HG02970 (cell line): ENCODE measurements around the gene TOMM22.
"Not testable (repeated sequence)": the region's sequence is repeated elsewhere in the genome, so short reads cannot be mapped to it uniquely, and the experiment has no call there.

Experiments
- ATAC-seq: cut with Tn5 transposase; IDR thresholded peaks from one replicate; pipeline ENCODE4 v1.9.1; 2021; ENCODE audit warnings: mild to moderate bottlenecking, moderate library complexity, moderate number of reproducible peaks; ENCODE audit not compliant: unreplicated experiment, low FRiP score

Gene TOMM22

DNA sequence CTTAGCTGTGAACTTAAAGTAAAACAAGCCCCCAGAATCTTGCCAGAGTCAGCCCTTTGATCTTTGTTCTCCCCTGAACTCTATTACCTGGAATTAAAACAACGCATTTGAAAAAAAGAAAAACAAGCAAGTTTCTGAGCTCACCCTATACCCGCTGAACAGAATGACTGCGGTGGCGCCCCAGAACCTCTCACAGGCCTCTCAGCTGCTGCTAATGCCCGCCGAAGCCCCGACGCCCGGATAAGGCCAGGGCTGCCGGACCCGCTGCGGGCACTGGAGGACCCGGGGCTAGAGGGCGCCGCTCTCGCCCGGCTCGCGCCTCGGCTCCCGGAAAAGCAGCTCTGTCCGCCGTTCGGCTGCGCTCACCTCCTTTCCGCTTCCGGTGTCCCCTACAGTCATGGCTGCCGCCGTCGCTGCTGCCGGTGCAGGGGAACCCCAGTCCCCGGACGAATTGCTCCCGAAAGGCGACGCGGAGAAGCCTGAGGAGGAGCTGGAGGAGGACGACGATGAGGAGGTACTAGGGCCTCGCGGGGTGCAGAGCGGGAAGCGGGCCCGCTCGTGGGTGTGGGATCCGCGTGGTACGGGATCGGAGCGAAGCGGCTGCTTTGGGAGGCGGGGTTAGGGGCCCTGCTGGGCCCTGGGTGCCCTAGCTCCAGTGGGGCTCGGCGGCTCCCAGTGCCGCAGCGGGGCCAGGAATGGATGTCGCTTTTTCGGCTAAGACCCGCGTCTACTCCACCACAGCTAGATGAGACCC, at the start of gene TOMM22:
Gene TOMM22 (plus strand): TSS at position 376 of the 754 bp plus-strand sequence. CDS start 22 bp downstream, at position 398.
- peak; percentile 87 for ATAC-seq

DNA sequence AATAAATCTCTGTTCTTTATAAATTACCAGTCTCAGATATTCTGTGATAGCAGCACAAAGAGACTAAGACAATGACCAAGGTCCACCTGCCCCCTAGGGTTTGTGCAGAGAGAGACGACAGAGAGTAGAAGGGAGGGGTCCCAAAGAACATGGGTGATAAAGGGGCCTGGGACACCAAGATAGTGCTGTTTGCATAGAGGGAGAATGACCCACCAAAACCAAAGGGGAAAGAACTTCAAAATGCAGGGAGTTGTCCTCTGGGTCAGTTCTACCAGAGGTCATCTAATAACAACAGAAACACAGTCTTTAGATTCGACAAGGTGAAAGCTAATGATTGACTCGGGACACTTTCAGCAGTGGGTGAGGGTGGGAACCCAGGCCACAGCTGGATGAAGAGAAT, 49.2 kb upstream of the TOMM22 start:
- ATAC-seq, result no peak

GRCh38 chr22:38638216-38638615, 43.5 kb upstream of the TOMM22 start:
- ATAC-seq, result no peak

DNA sequence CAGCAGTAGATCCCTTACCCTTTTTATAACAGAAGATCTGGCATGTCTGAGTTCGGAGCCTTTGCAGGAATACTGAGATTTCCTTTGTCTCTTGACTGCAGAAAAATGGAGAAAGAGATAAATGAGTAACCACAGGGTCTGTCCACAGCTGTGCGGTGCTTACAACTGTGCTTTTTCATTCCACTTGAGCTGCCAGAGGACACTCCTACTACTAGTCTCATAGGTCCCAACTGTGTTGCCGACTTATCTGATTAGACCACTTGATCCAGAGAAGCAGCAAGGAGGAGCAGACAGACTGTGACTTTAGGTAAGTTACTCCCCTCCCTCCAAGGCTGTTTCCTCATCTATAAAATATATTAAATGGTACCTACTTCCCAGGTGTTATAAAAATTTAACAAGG, 43.0 kb upstream of the TOMM22 start:
- ATAC-seq, result no peak

DNA sequence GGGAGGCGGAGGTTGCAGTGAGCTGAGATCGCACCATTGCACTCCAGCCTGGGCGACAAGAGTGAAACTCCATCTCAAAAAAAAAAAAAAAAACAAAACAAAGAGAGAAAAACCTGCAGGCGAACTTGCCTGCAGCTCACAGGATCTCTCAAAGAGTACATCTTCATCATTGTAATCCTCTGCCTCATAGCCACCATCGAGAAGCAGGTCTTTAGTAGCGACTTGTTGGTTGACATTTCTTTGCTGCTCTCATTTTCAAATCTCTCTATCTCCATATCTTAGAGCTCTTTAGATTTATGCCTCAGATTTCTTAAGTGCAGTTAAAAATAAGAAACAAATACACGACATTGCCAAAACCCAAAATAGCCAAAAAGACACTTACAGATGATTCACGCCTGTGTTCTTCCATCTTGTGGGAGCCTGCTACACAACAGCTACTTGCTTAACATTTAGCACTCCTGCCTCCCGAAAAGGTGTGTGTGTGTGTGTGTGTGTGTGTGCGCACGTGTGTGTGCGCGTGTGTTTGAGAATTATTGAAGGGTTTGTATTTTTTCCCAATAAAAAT, 40.2 kb upstream of the TOMM22 start:
- ATAC-seq, result no peak

- ATAC-seq, result not testable (repeated sequence)
These were observed 37.5 kb upstream of the TOMM22 start for GRCh38 chr22:38644245-38644644.

GRCh38 chr22:38645430-38645829, 36.3 kb upstream of the TOMM22 start:
- no peak for ATAC-seq

- no peak for ATAC-seq
These were observed 31.8 kb upstream of the TOMM22 start for GRCh38 chr22:38649841-38650522.

GRCh38 chr22:38652859-38653258, 28.9 kb upstream of the TOMM22 start:
- ATAC-seq, result no peak

- ATAC-seq, result no peak
These were observed 28.0 kb upstream of the TOMM22 start for GRCh38 chr22:38653741-38654140.

GRCh38 chr22:38655519-38656255, 26.1 kb upstream of the TOMM22 start:
- ATAC-seq, result no peak

DNA sequence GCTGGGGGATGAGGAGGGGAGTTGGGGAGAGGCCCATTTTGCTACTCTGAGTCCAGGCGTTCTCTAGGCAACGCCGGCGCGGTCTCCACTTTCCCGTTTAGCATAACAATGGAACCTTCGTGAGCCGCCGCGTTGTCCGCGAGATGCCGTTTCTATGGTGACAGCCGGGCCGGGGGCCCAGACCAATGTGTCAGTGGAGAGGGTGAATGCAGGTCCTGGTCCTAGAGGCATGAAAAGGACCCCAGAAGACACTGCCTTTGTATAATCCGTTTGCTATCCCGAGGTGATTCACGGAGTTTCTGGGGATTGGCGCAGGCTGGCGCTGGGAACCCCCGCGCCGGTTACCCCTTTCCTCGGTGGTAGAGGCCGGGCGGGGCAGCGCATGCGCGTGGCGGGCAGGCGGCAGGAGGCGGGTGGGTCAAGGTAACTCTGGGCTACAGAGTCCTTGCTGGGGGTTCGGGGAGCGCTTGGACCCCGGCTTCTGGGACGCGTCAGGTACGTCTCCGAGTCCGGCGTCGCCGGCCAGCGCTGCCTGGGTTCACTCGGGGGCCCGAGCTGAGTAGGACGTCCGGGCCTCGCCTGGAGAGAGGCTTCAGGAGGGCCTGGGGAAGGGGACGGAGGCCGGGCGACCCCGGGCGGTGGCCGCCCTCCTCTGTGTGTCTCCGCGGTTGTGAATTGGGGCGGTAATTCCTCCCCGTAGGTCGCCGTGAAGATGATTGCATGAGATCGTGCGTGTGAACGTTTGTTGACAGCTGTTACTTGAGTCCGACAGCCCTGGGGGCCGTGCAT, 25.3 kb upstream of the TOMM22 start, which contains the start of the genes CBY1 and FAM227A:
Gene CBY1 (plus strand): TSS at position 383 of the 789 bp plus-strand sequence. CDS start 11,417 bp downstream, outside the sequence.
Gene FAM227A (minus strand): TSS at position 137 of the 789 bp plus-strand sequence. CDS start 6,224 bp downstream, outside the sequence.
- peak; percentile 71 for ATAC-seq

DNA sequence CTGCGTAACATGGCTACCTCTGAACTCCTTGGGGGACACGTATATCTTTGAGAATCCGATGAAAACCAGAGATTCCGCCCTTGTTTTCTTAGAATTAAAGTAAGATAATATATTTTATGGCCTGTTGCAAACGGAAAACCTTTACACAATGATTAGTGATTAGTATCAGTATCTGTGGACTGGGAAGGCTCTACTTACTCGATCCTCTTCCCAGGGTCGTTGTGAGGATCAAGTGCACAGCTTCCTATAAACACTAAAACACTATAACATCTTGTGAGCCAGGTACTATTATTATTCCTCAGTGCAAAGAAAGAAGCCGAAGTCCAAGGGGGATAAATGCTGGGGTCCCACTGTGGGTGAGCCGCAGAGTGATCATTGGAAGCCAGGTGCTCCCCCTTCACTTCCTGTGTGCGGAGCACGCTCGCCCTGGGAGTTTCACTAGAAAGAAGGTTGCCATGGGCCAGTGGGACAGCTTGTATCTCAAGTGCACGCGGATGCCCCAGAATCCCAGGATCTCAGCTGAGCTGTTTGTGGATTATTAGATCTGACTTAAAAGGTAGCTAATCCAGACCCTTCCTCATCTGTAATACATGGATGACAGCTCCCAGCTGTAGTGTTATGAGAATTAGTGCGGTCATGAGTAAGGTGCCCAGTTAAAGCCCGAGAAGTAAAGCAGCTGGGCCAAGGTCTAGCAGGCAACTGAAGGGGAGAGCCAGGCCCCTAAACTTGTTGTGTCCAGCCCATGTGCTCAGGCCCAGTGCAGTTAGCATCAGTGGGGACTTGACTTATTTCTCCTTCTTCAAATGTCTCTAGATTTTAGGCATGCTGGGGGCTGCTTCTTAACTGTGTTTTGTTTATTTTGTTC, 24.5 kb upstream of the TOMM22 start:
- ATAC-seq, result no peak

DNA sequence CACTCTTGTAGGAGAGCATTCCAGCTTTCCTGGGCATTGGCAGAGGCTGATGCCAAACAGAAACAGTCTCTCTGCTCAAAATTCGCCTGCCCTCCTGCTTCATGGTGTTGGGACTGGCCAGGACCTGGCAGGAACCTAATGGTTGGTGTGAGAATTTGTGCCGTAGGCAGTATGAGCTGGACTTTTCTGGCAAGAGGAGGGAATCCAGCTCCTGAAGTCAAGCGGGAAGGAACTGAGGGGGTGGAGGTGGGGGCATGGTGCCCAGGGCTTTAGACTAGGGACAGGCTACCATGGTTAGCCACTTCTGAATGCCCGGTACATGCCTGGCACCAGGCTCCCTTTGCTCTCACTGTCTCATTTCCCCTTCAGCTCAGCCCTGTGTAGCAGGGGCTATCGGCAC, 6.9 kb upstream of the TOMM22 start:
- ATAC-seq, result no peak

- ATAC-seq, result no peak
These were observed 5.9 kb upstream of the TOMM22 start for GRCh38 chr22:38675833-38676232.

DNA sequence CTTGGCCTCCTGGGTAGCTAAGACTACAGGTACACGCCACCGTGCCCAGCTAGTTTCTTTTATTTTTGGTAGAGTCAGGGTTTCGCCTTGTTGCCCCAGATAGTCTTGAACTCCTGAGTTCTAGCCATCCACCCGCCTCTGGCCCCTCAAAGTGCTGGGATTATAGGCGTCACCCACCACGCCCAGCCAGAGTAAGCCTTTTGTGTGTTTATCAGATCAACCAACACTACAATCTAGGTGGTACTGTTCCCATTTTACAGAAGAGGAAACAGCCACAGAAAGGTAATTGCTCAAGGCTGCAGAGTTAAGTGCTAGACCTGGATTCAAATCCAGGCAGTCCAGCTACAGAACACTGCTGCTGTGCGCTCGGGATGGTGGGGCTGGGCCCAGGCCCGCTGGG, 3.1 kb downstream of the TOMM22 start:
- ATAC-seq, result no peak

GRCh38 chr22:38685761-38686160, 4.0 kb downstream of the TOMM22 start:
- ATAC-seq, result no peak

GRCh38 chr22:38689651-38690050, 7.9 kb downstream of the TOMM22 start:
- no peak for ATAC-seq

DNA sequence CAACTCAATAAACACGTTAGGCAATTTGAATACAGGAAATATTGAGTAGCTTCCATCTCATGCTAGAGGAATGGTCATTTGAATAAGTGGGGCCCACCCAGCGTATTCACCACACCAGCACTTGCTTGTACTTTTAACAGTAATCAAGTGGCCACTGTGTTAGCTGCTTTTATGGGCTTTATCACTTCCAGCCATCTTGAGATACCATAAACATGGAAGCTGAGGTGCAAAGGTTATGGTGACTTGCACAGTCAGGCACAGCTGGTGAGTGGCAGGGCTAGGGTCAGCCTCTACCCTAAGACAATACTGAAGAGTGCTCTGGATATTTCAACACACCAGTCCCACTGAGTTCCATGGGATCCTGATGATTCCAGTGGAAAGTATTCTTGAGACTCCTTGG, 12.3 kb downstream of the TOMM22 start:
- no peak for ATAC-seq
